Measurements from ENCODE around the gene PKNOX2.
A peak's percentile ranks its signal among the peaks of the same experiment; 100 is the strongest.

Gene PKNOX2

DNA sequence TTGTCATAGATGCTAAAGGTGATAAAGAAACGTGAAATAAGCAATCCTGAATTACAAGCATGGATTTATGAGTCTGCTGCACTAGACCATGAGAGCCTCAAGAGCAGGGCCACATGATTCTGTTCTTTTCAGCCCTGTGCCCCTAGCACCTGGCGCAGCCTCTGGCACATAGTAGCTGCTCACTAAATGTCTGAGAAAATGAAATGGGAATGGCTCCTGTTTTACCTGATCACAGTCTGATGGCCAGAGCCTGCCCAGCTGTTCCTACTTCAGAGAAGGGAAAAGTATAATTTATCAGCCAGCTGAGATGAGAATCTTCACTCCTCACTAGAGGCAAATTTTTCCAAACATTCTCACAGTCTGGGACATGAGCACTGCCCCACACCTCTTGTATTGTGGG lies 10.7 kb upstream of the PKNOX2 start:
- Histone ChIP-seq H3K27ac (ENCODE audit: low read depth, low read length) (no peak overlapping the region), H3K4me3 (ENCODE audit: low read depth in 1 of 5, low read length in 5 of 5) (no peak overlapping the region), H3K27me3 (ENCODE audit: control insufficient read depth in 5 of 5, insufficient read depth in 4 of 5, low read length in 5 of 5) (peaks cover 0 to 12% (median 3%) of the 10 kb centered on the region in 5 donors), H3K4me1 (ENCODE audit: control insufficient read depth in 5 of 5, insufficient read depth in 5 of 5, low read length in 5 of 5) (no peaks in the 10 kb centered on the region), H3K9me3 (ENCODE audit: control insufficient read depth in 5 of 5, low read length in 5 of 5) (no peaks in the 10 kb centered on the region), H3K36me3 (ENCODE audit: control insufficient read depth in 5 of 5, insufficient read depth in 5 of 5, low read length in 5 of 5) (no peaks in the 10 kb centered on the region), H3K9ac (ENCODE audit: low read length in 5 of 5) (no peak overlapping the region)

DNA sequence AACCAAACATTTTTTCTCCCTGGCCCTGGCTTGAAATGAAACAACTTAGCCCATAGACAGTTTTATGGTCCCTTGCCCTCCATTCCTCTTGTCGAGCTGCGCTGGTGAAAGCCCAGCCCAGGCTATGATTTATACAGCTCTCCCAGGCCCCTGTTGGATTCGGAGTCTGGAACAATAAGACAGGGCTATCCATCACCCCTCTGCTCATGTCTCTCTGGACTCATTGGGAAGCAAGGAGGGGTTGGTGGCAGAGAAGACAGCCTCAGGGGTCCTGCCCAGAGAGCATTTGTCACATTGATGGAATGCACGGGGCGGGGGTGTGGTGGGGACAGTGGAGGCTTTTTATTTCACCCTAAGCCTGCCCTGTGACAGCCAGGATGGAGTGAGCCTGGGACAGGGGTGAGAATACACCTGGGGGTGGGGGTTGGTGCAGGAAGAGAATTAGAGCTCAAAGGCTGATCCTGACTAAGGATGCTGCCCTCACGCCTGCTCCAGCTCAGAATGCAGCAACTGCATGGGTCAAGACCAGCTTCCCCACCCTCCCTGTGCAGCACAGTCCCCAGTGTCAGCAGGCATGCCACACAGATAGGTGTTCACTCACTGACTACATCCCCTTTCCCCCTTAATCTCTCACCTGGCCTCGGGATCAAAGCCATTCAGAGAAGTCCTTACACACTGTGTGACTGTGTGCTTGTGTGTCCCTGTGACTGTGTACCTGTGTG lies 10.0 kb upstream of the PKNOX2 start:
- Histone ChIP-seq H3K36me3 (ENCODE audit: control insufficient read depth in 5 of 5, insufficient read depth in 5 of 5, low read length in 5 of 5) (no peaks in the 10 kb centered on the region), H3K4me3 (ENCODE audit: low read depth in 1 of 5, low read length in 5 of 5) (no peak overlapping the region), H3K9ac (ENCODE audit: low read length in 5 of 5) (no peak overlapping the region), H3K27me3 (ENCODE audit: control insufficient read depth in 5 of 5, insufficient read depth in 4 of 5, low read length in 5 of 5) (peaks cover 0 to 12% (median 3%) of the 10 kb centered on the region in 5 donors), H3K4me1 (ENCODE audit: control insufficient read depth in 5 of 5, insufficient read depth in 5 of 5, low read length in 5 of 5) (no peaks in the 10 kb centered on the region), H3K9me3 (ENCODE audit: control insufficient read depth in 5 of 5, low read length in 5 of 5) (no peaks in the 10 kb centered on the region), H3K27ac (ENCODE audit: low read depth, low read length) (no peak overlapping the region)

DNA sequence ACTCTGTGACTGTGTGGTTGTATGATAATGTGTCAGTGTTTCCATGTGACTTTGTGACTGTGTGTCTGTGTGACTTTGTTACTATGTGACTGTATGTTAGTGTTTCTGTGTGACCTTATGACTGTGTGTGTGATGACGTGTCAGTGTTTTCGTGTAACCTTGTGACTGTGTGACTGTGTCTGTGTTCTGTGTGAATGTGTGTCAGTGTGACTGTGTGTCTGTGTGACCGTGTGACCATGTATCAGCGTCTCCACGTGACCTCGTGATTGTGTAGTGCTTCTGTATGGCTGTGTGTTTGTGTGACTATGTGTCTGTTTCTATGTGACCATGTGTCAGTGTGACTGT lies 9.5 kb upstream of the PKNOX2 start:
- Histone ChIP-seq H3K4me1 (ENCODE audit: control insufficient read depth in 5 of 5, insufficient read depth in 5 of 5, low read length in 5 of 5) (no peaks in the 10 kb centered on the region), H3K27ac (ENCODE audit: low read depth, low read length) (no peak overlapping the region), H3K9me3 (ENCODE audit: control insufficient read depth in 5 of 5, low read length in 5 of 5) (no peaks in the 10 kb centered on the region), H3K27me3 (ENCODE audit: control insufficient read depth in 5 of 5, insufficient read depth in 4 of 5, low read length in 5 of 5) (peaks cover 0 to 12% (median 3%) of the 10 kb centered on the region in 5 donors), H3K9ac (ENCODE audit: low read length in 5 of 5) (no peak overlapping the region), H3K36me3 (ENCODE audit: control insufficient read depth in 5 of 5, insufficient read depth in 5 of 5, low read length in 5 of 5) (no peaks in the 10 kb centered on the region), H3K4me3 (ENCODE audit: low read depth in 1 of 5, low read length in 5 of 5) (no peak overlapping the region)

DNA sequence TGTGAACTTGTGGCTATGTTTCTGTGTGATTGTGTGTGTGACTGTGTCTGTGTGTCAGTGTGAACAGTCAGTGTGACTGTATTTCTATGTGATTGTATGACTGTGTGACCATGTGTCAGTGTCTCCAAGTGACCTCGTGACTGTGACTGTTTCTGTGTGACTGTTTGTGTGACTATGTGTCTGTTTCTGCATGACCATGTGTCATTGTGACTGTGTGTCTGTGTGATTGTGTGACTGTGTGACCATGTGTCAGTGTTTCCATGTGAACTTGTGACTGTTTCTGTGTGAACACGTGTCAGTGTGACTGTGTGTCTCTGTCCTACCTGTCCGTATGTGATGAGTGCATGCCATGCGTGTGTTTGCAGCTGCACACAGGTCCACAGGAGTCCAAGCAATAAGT lies 8.8 kb upstream of the PKNOX2 start:
- no peaks in the 10 kb centered on the region for H3K4me1 ChIP-seq (ENCODE audit: control insufficient read depth in 5 of 5, insufficient read depth in 5 of 5, low read length in 5 of 5)

DNA sequence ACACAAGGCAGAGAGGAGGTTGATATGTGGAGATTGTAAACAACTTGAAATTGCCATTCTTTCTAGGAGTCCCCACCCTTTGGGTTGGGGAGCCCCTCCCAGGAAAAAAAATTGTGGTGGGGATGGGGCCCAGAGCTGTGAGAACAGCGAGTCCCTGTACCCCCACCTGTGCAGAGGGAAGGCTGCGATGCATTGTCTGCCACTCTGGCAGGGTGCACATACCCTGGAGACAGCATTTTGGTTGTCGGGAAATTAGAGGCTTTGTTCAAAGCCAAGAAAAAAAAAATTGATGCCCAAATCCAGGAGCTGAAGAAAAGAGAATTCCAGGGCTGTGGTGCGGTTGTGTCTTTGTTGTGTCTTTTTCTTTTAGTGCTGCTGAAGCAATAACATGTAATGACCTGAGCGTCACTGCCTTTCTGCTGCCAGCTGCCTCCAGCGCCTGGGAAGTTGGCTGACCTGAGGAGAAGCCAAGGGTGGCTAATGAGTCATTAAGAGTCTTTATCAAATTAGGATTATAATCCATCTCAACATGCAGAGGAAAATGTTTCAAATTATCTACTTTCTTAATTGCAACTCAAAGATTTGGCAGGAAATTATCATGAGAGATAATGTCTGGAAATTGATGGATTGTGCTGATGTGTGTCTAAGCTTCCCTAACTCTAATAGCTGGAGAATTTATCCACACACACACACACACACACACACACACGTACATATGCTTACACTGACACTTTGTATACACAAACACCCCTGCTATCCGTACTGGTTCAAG lies 8.0 kb upstream of the PKNOX2 start:
- no peaks in the 10 kb centered on the region for H3K9me3 ChIP-seq (ENCODE audit: control insufficient read depth in 5 of 5, low read length in 5 of 5)
- H3K4me3 ChIP-seq (ENCODE audit: low read depth in 1 of 5, low read length in 5 of 5): no peak overlapping the region
- peaks cover 0 to 12% (median 3%) of the 10 kb centered on the region in 5 donors for H3K27me3 ChIP-seq (ENCODE audit: control insufficient read depth in 5 of 5, insufficient read depth in 4 of 5, low read length in 5 of 5)
- no peak overlapping the region for H3K9ac ChIP-seq (ENCODE audit: low read length in 5 of 5)
- H3K36me3 ChIP-seq (ENCODE audit: control insufficient read depth in 5 of 5, insufficient read depth in 5 of 5, low read length in 5 of 5): no peaks in the 10 kb centered on the region
- no peaks in the 10 kb centered on the region for H3K4me1 ChIP-seq (ENCODE audit: control insufficient read depth in 5 of 5, insufficient read depth in 5 of 5, low read length in 5 of 5)
- H3K27ac ChIP-seq (ENCODE audit: low read depth, low read length): no peak overlapping the region

More for the DNA sequence above, 8.8 kb upstream of the PKNOX2 start:
- Histone ChIP-seq H3K36me3 (ENCODE audit: control insufficient read depth in 5 of 5, insufficient read depth in 5 of 5, low read length in 5 of 5) (no peaks in the 10 kb centered on the region), H3K9ac (ENCODE audit: low read length in 5 of 5) (no peak overlapping the region), H3K27ac (ENCODE audit: low read depth, low read length) (no peak overlapping the region), H3K9me3 (ENCODE audit: control insufficient read depth in 5 of 5, low read length in 5 of 5) (no peaks in the 10 kb centered on the region), H3K27me3 (ENCODE audit: control insufficient read depth in 5 of 5, insufficient read depth in 4 of 5, low read length in 5 of 5) (peaks cover 0 to 12% (median 3%) of the 10 kb centered on the region in 5 donors), H3K4me3 (ENCODE audit: low read depth in 1 of 5, low read length in 5 of 5) (no peak overlapping the region)

DNA sequence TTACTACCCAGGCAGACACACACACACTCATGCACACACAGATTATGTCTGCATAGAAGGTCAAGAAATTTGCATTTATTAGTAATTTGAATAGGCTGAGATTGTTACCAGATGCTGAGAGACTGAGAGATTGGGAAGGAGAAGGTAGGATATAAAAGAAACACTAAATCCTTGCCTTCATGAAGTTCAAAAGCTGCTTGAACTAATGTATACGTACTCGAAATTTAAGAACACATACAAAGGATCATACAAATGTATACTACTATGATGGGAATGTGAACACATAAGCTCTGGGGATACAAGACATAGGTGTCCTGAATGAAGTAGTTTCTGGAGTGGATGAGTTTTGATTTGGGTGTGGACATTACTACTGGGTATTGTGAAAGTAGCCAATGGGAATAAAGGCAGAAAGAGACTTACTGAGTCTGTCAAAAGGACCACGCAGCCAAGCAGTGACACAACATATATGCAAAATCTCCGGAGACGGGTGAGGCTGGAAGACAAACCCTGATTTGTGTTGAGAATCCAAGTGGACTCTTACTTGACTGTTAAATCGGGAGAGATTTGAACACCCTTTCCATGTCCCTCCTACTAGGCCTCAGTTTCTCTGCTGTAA lies 7.3 kb upstream of the PKNOX2 start:
- Histone ChIP-seq H3K27ac (ENCODE audit: low read depth, low read length) (no peak overlapping the region), H3K4me1 (ENCODE audit: control insufficient read depth in 5 of 5, insufficient read depth in 5 of 5, low read length in 5 of 5) (no peaks in the 10 kb centered on the region), H3K9ac (ENCODE audit: low read length in 5 of 5) (no peak overlapping the region), H3K9me3 (ENCODE audit: control insufficient read depth in 5 of 5, low read length in 5 of 5) (no peaks in the 10 kb centered on the region), H3K27me3 (ENCODE audit: control insufficient read depth in 5 of 5, insufficient read depth in 4 of 5, low read length in 5 of 5) (peaks cover 0 to 12% (median 3%) of the 10 kb centered on the region in 5 donors), H3K4me3 (ENCODE audit: low read depth in 1 of 5, low read length in 5 of 5) (no peak overlapping the region), H3K36me3 (ENCODE audit: control insufficient read depth in 5 of 5, insufficient read depth in 5 of 5, low read length in 5 of 5) (no peaks in the 10 kb centered on the region)

DNA sequence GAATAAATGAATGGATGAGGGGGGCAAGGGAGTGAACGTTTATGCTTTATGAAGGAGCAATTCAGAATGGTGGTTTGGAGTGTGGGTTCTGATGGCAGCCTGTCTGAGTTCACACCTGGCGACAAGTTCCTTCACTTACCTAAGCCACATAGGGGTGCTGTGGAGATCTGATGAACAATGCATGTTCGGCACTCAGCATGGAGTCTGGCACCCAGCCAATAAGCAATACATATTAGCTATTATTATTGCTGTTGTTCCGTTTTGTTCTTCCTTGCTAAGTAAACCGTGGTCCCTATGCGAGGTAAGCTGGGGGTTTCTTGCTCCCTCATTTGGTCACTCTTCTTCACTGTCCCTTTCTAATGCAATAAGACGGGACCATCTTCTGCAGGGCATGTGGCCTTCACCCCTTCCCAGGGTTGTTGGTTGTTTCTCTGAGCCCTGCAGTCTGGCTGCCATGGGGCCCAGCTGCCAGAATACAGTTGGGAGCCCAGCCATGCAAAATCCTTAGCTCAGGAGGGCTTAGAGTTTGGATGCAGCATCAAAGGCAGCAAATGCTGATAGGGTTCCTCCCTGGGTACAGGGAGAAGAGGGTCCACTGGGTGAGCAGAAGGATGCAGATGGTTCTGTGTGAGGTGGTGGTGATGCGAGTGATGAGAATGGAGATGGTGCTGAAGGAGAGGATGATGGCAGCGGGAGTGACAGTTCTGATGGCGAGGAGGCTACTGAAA lies 6.4 kb upstream of the PKNOX2 start:
- Histone ChIP-seq H3K27me3 (ENCODE audit: control insufficient read depth in 5 of 5, insufficient read depth in 4 of 5, low read length in 5 of 5) (peaks cover 0 to 12% (median 4%) of the 10 kb centered on the region in 5 donors), H3K27ac (ENCODE audit: low read depth, low read length) (no peak overlapping the region), H3K4me1 (ENCODE audit: control insufficient read depth in 5 of 5, insufficient read depth in 5 of 5, low read length in 5 of 5) (no peaks in the 10 kb centered on the region), H3K4me3 (ENCODE audit: low read depth in 1 of 5, low read length in 5 of 5) (no peak overlapping the region), H3K36me3 (ENCODE audit: control insufficient read depth in 5 of 5, insufficient read depth in 5 of 5, low read length in 5 of 5) (no peaks in the 10 kb centered on the region), H3K9ac (ENCODE audit: low read length in 5 of 5) (no peak overlapping the region), H3K9me3 (ENCODE audit: control insufficient read depth in 5 of 5, low read length in 5 of 5) (no peaks in the 10 kb centered on the region)

DNA sequence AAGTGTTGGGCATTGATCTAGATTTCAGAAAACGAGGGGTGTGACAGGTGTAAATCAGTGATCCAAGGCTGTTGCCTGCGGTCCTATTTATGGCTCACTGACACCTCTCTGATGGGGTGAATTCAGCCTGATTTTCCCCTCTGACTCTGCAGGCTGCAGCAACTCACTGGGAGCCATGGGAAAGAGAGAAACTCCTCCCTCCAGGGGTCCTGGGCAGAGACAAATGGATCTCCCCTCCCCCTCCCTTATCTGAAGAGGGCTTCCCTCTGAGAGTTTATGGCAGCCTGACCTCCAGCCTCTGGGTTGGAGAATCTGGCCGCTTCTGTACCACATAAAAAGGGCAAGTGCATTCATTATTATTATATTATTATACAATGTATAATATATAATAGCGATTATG lies 1.8 kb upstream of the PKNOX2 start:
- Histone ChIP-seq H3K4me1 (ENCODE audit: control insufficient read depth in 5 of 5, insufficient read depth in 5 of 5, low read length in 5 of 5) (peaks cover 0 to 34% (median 25%) of the 10 kb centered on the region in 5 donors), H3K9me3 (ENCODE audit: control insufficient read depth in 5 of 5, low read length in 5 of 5) (no peaks in the 10 kb centered on the region), H3K27me3 (ENCODE audit: control insufficient read depth in 5 of 5, insufficient read depth in 4 of 5, low read length in 5 of 5) (peaks cover 0 to 23% (median 9%) of the 10 kb centered on the region in 5 donors), H3K9ac (ENCODE audit: low read length in 5 of 5) (no peak overlapping the region), H3K36me3 (ENCODE audit: control insufficient read depth in 5 of 5, insufficient read depth in 5 of 5, low read length in 5 of 5) (no peaks in the 10 kb centered on the region), H3K27ac (ENCODE audit: low read depth, low read length) (no peak overlapping the region), H3K4me3 (ENCODE audit: low read depth in 1 of 5, low read length in 5 of 5) (no peak overlapping the region)

DNA sequence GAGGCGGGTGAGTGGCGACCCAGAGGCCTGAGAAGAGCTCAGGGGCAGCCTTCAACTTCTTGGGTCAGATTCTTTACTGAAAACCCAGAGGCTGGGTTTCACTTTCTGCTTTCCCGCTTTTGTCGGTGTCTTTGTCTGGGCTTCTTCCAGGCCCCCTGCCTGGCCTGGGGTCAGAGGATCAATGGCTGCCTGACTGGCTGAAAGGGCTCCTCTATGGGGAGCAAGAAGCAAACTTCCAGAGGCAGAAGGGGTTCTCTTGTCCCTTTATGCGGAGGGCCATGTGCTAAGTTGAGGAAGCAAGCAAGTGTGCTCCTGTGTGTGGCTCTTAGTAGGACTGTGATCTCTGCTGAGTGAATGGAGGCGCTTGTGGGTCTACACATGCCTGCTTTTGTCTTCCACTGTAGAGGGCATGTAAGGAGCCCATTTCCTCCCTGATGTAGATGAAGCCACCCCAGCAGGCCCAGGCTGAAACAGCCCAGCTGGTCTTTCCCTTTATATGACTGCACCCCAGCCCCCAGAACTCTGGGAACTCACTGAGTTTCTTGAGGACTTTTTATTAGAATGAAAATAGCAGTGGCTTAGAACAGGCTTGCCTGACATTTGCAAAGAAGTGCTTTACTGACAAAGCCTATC lies 1.0 kb upstream of the PKNOX2 start:
- peak overlapping the region in 1 of 5 donors; percentile 20 for H3K4me3 ChIP-seq (ENCODE audit: low read depth in 1 of 5, low read length in 5 of 5)
- H3K9me3 ChIP-seq (ENCODE audit: control insufficient read depth in 5 of 5, low read length in 5 of 5): no peaks in the 10 kb centered on the region
- H3K27me3 ChIP-seq (ENCODE audit: control insufficient read depth in 5 of 5, insufficient read depth in 4 of 5, low read length in 5 of 5): peaks cover 0 to 23% (median 9%) of the 10 kb centered on the region in 5 donors
- H3K9ac ChIP-seq (ENCODE audit: low read length in 5 of 5): peak overlapping the region in 2 of 5 donors; percentile 16 to 48
- H3K4me1 ChIP-seq (ENCODE audit: control insufficient read depth in 5 of 5, insufficient read depth in 5 of 5, low read length in 5 of 5): peaks cover 0 to 37% (median 27%) of the 10 kb centered on the region in 5 donors
- H3K27ac ChIP-seq (ENCODE audit: low read depth, low read length): no peak overlapping the region
- no peaks in the 10 kb centered on the region for H3K36me3 ChIP-seq (ENCODE audit: control insufficient read depth in 5 of 5, insufficient read depth in 5 of 5, low read length in 5 of 5)

All from subcutaneous abdominal adipose tissue (tissue), 5 donors.